KMS-11 (cell line): Measurements from ENCODE around the gene LGALS13.

Experiments
- H2AFZ ChIP-seq: fragments of 200-600 bp; sonication (generic); 2 replicates; pipeline ENCODE4 v1.6.1; 2016; ENCODE audit warnings: antibody characterized with exemption, mixed run types, low read depth
- H3K27ac ChIP-seq: fragments of 200-600 bp; sonication (generic); 2 replicates; pipeline ENCODE4 v1.6.1; 2016; ENCODE audit warnings: mild to moderate bottlenecking, mixed run types
- H3K27me3 ChIP-seq: fragments of 200-600 bp; sonication (generic); 2 replicates; pipeline ENCODE4 v1.6.1; 2017; ENCODE audit warnings: mild to moderate bottlenecking, low read depth, mixed run types, moderate library complexity; ENCODE audit not compliant: insufficient read depth
- H3K36me3 ChIP-seq: fragments of 200-600 bp; sonication (generic); 2 replicates; pipeline ENCODE4 v1.6.1; 2017; ENCODE audit warnings: mild to moderate bottlenecking, mixed run types; ENCODE audit not compliant: insufficient read depth
- H3K4me1 ChIP-seq: fragments of 200-600 bp; sonication (generic); 2 replicates; pipeline ENCODE4 v1.6.1; 2016; ENCODE audit warnings: mild to moderate bottlenecking, low read depth, mixed run types; ENCODE audit not compliant: poor library complexity, severe bottlenecking
- H3K4me2 ChIP-seq: fragments of 200-600 bp; sonication (generic); 2 replicates; pipeline ENCODE4 v1.7.0; 2016; ENCODE audit warnings: mild to moderate bottlenecking, mixed run types
- H3K4me3 ChIP-seq: fragments of 200-600 bp; sonication (generic); IDR thresholded peaks from 2 replicates; pipeline ENCODE4 v1.6.1; 2017; ENCODE audit warnings: low read depth, low read length, mixed read lengths; ENCODE audit not compliant: insufficient read depth
- H3K79me2 ChIP-seq: fragments of 200-600 bp; sonication (generic); 2 replicates; pipeline ENCODE4 v1.6.1; 2016; ENCODE audit warnings: low read depth, mixed run types; ENCODE audit not compliant: insufficient read depth
- H3K9ac ChIP-seq: fragments of 200-600 bp; sonication (generic); 2 replicates; pipeline ENCODE4 v1.6.1; 2016; ENCODE audit warnings: mild to moderate bottlenecking, mixed run types
- H4K20me1 ChIP-seq: fragments of 200-600 bp; sonication (generic); 2 replicates; pipeline ENCODE4 v1.6.1; 2016; ENCODE audit warnings: mild to moderate bottlenecking, mixed run types; ENCODE audit not compliant: insufficient read depth
- TF ChIP-seq, protein P1 (sequence below): fragments of 200-600 bp; sonication (generic); conservative IDR thresholded peaks from 2 replicates; pipeline ENCODE4 v1.6.1; 2017; ENCODE audit warnings: low read depth, mild to moderate bottlenecking, antibody characterized with exemption, low read length, moderate library complexity, mixed read lengths

The LGALS13 gene, protein sequence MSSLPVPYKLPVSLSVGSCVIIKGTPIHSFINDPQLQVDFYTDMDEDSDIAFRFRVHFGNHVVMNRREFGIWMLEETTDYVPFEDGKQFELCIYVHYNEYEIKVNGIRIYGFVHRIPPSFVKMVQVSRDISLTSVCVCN

DNA sequence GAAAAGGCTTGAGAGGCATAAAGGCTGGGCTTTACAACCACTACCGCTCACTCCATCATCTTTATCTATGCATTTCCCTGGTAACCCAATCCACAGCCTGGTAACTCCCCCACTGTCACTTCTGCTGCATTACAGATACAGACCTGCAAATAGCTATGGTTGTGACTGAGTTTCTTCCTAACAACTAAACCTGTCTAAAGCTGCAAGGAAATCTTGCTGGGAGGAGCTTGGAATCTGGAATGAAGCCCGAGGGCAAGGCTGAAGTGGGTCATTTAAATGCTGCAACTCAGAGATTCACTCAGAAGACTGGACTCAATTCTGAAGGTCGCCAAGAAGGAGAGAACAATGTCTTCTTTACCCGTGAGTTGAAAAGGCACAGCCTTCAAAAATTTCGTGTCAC lies at the start of gene LGALS13:
Gene LGALS13, plus strand, starts transcription at position 301 of the 400 bp plus-strand sequence. Its CDS starts 45 bp downstream, at position 346.
- Histone ChIP-seq H3K4me2 (no peak within 1 kb of the TSS), H3K27ac (no peak within 1 kb of the TSS), H3K9ac (no peak within 1 kb of the TSS), H3K36me3 (no peaks in the 10 kb centered on the region), H3K79me2 (no peaks in the 10 kb centered on the region), H4K20me1 (no peaks in the 10 kb centered on the region), H3K27me3 (no peaks in the 10 kb centered on the region), H3K4me1 (no peaks in the 10 kb centered on the region), H2AFZ (no peak within 1 kb of the TSS), H3K4me3 (no peak within 1 kb of the TSS)
- TF ChIP-seq, protein P1, sequence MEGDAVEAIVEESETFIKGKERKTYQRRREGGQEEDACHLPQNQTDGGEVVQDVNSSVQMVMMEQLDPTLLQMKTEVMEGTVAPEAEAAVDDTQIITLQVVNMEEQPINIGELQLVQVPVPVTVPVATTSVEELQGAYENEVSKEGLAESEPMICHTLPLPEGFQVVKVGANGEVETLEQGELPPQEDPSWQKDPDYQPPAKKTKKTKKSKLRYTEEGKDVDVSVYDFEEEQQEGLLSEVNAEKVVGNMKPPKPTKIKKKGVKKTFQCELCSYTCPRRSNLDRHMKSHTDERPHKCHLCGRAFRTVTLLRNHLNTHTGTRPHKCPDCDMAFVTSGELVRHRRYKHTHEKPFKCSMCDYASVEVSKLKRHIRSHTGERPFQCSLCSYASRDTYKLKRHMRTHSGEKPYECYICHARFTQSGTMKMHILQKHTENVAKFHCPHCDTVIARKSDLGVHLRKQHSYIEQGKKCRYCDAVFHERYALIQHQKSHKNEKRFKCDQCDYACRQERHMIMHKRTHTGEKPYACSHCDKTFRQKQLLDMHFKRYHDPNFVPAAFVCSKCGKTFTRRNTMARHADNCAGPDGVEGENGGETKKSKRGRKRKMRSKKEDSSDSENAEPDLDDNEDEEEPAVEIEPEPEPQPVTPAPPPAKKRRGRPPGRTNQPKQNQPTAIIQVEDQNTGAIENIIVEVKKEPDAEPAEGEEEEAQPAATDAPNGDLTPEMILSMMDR: no peak

DNA sequence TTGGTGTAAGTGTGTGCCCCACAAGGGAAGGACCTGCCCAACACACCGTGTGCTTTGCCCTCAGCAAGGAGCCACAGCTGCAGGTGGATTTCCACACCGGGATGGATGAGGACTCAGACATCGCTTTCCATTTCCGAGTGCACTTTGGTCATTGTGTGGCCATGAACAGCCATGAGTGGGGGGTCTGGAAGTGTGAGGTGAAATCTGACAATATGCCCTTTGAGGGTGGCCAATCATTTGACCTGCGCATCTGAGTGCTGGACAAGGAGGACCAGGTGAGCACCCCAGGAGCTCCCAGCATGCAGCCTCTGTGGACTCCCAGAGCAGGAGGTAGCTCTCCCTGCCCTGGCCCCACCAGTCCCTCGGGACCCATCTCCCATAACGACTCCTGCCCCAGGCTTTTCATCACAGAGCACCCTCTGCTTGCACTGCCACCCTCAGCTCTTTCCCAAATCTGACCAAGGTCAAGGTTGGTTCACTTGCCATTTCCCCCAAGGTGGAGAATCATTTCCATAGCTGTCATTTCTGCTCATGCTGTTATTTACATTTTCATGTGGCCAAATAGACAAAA lies 49.2 kb upstream of the LGALS13 start:
- H3K36me3 ChIP-seq: no peaks in the 10 kb centered on the region

DNA sequence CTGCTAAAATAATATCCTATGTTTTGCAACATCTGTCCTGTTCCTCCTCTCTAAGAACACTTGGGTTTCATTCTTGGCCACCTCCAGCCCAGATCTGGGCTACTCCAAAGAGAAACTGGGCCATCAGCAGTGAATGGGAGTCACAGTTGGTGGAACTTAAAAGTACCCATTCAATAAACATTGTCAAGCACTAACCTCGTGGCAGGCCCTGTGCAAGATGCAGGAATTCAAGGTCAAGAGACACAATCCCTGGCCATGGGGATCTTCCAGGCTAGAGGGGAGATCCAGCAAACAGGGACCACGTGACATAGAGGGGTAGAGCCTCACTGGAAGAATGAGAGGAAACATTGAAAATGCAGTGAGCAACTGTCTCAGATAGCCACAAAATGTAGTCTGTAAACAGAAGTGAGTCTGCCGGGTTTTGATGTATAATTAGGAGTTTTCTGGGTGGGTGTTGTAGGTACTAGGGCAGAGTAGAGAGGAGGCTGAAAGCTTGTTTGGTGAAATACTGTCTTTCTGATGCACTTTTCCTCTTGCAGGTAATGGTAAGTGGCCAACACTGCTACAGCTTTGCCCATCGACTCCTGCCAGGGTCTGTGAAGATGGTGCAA lies 47.5 kb upstream of the LGALS13 start:
- Histone ChIP-seq H3K79me2 (no peaks in the 10 kb centered on the region), H3K9ac (no peak overlapping the region), H4K20me1 (no peaks in the 10 kb centered on the region), H3K4me1 (peaks cover 35% of the 10 kb centered on the region), H3K4me2 (no peak overlapping the region), H3K36me3 (no peaks in the 10 kb centered on the region), H3K27ac (no peak overlapping the region), H3K4me3 (no peak overlapping the region), H3K27me3 (no peaks in the 10 kb centered on the region), H2AFZ (no peak overlapping the region)
- TF ChIP-seq, protein P1: no peak

More for the DNA sequence above, 49.2 kb upstream of the LGALS13 start:
- no peak overlapping the region for H3K4me3 ChIP-seq
- no peaks in the 10 kb centered on the region for H3K79me2 ChIP-seq
- TF ChIP-seq, protein P1: no peak
- H4K20me1 ChIP-seq: no peaks in the 10 kb centered on the region
- H3K27me3 ChIP-seq: no peaks in the 10 kb centered on the region
- no peak overlapping the region for H3K9ac ChIP-seq
- H3K27ac ChIP-seq: no peak overlapping the region
- H3K4me2 ChIP-seq: no peak overlapping the region
- peaks cover 27% of the 10 kb centered on the region for H3K4me1 ChIP-seq
- H2AFZ ChIP-seq: no peak overlapping the region

DNA sequence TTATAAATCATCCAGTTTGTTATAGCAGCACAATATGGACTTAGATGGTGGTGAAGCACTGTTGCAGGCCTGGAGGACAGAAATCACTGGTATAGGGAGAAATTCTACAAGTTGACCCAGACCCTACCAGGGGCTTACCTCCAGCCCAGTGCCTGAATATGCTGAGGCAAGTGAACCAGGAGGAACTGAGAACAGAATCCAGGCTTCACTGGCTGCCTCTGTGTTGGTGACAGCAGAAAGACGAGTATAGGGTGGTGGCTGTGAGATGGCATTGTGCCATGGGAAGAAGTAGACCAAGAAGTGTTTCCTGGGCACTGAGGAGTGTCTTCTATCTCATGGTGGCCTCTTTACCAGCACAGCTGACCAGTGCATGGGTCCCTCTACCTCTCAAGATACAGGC lies 46.4 kb upstream of the LGALS13 start:
- Histone ChIP-seq H3K79me2 (no peaks in the 10 kb centered on the region), H4K20me1 (no peaks in the 10 kb centered on the region), H3K4me3 (no peak overlapping the region), H3K9ac (no peak overlapping the region), H2AFZ (no peak overlapping the region), H3K4me1 (peaks cover 35% of the 10 kb centered on the region), H3K27ac (no peak overlapping the region), H3K27me3 (no peaks in the 10 kb centered on the region), H3K36me3 (no peaks in the 10 kb centered on the region), H3K4me2 (no peak overlapping the region)
- TF ChIP-seq, protein P1: no peak
